IMR-90 (cell line): ENCODE data around the gene ZNRD2. TPM values are rescaled to one million over a fixed set of nuclear protein-coding genes. Genes with fewer than 3 reads are reported as not detected.

Source experiments
- ATAC-seq: fragments of 200-7000 bp; cut with Tn5 transposase; 2 replicates; pipeline ENCODE4 v1.9.1; 2020; ENCODE audit warnings: low read depth, mild to moderate bottlenecking, moderate library complexity
- BruUV-seq: library from RNA; stranded (reverse); fragments of 400-500 nt; replicated peaks from 2 replicates; lab custom pipeline; 2021; lab: Mats Ljungman, UMichigan
- CTCF ChIA-PET: fragments of 300-600 bp; formaldehyde crosslinking; extraction: SDS; loops from one replicate; lab custom pipeline; 2021; ENCODE audit warnings: antibody characterized with exemption; lab: Yijun Ruan, JAX
- POLR2A ChIA-PET: fragments of 300-600 bp; sonication (Branson Sonifier 250); formaldehyde crosslinking; loops from one replicate; lab custom pipeline; 2022; ENCODE audit warnings: antibody characterized with exemption; ENCODE audit not compliant: unreplicated experiment; lab: Charles Lee
- DNase-seq: peaks from one replicate; pipeline ENCODE4 v3.0.0; 2013
- H2AFZ ChIP-seq: replicated peaks from 2 replicates; pipeline ENCODE3; 2013; ENCODE audit warnings: low read length, mild to moderate bottlenecking; ENCODE audit not compliant: poor library complexity
- H2AK5ac ChIP-seq: 2 replicates; pipeline ENCODE4 v1.6.1; 2013; ENCODE audit warnings: low read depth, low read length, inconsistent platforms
- H2AK9ac ChIP-seq: replicated peaks from 2 replicates; pipeline ENCODE3; 2013; ENCODE audit warnings: mild to moderate bottlenecking, low read depth, low read length, moderate library complexity; ENCODE audit not compliant: poor library complexity
- H2BK120ac ChIP-seq: 2 replicates; pipeline ENCODE4 v1.6.1; 2013; ENCODE audit warnings: low read depth, low read length, inconsistent platforms
- H2BK15ac ChIP-seq: 3 replicates; pipeline ENCODE4 v1.6.1; 2013; ENCODE audit warnings: low read depth, low read length, inconsistent platforms
- H2BK20ac ChIP-seq: 2 replicates; pipeline ENCODE4 v1.6.1; 2013; ENCODE audit warnings: low read depth, mild to moderate bottlenecking, inconsistent platforms, low read length, moderate library complexity
- H2BK5ac ChIP-seq: 2 replicates; pipeline ENCODE4 v1.6.1; 2013; ENCODE audit warnings: mild to moderate bottlenecking, low read depth, low read length, inconsistent platforms; ENCODE audit not compliant: poor library complexity, severe bottlenecking
- H3K14ac ChIP-seq: replicated peaks from 2 replicates; pipeline ENCODE4 v1.6.1; 2013; ENCODE audit warnings: low read depth, low read length, inconsistent platforms
- H3K18ac ChIP-seq: 2 replicates; pipeline ENCODE4 v1.6.1; 2013; ENCODE audit warnings: low read depth, low read length, control low read depth
- H3K23ac ChIP-seq: 2 replicates; pipeline ENCODE4 v1.6.1; 2013; ENCODE audit warnings: low read depth, low read length, inconsistent platforms
- H3K27ac ChIP-seq: 2 replicates; pipeline ENCODE4 v1.5.1; 2013; ENCODE audit warnings: mild to moderate bottlenecking, control low read depth, low read length; ENCODE audit not compliant: insufficient read depth
- H3K27me3 ChIP-seq: 2 replicates; pipeline ENCODE4 v1.6.1; 2013; ENCODE audit warnings: low read length; ENCODE audit not compliant: control insufficient read depth, insufficient read depth
- H3K36me3 ChIP-seq: 2 replicates; pipeline ENCODE4 v1.6.1; 2013; ENCODE audit warnings: low read length, mixed read lengths; ENCODE audit not compliant: control insufficient read depth, insufficient read depth
- H3K4ac ChIP-seq: 2 replicates; pipeline ENCODE4 v1.6.1; 2013; ENCODE audit warnings: low read depth, low read length, inconsistent platforms
- H3K4me1 ChIP-seq: 2 replicates; pipeline ENCODE4 v1.6.1; 2013; ENCODE audit warnings: low read length, mixed read lengths; ENCODE audit not compliant: control insufficient read depth, insufficient read depth
- H3K4me2 ChIP-seq: 2 replicates; pipeline ENCODE4 v1.6.1; 2013; ENCODE audit warnings: low read depth, mild to moderate bottlenecking, control low read depth, low read length, moderate library complexity
- H3K4me3 ChIP-seq: 2 replicates; pipeline ENCODE4 v1.5.1; 2013; ENCODE audit warnings: low read depth, mild to moderate bottlenecking, control low read depth, low read length, moderate library complexity; ENCODE audit not compliant: insufficient read depth
- H3K56ac ChIP-seq: 2 replicates; pipeline ENCODE4 v1.6.1; 2013; ENCODE audit warnings: low read length, inconsistent platforms; ENCODE audit not compliant: insufficient read depth; ENCODE audit errors: extremely low read depth
- H3K79me1 ChIP-seq, 2 experiments: 2 replicates each; pipeline ENCODE4 v1.6.1; 2013; ENCODE audit warnings: low read length in 2 of 2, inconsistent platforms in 1 of 2, low read depth in 1 of 2
- H3K9ac ChIP-seq: 2 replicates; pipeline ENCODE4 v1.6.1; 2013; ENCODE audit warnings: low read depth, low read length, control low read depth
- H3K9me1 ChIP-seq: 2 replicates; pipeline ENCODE4 v1.6.1; 2013; ENCODE audit warnings: low read length, inconsistent platforms; ENCODE audit not compliant: insufficient read depth
- H3K9me3 ChIP-seq: 2 replicates; pipeline ENCODE4 v1.6.1; 2013; ENCODE audit warnings: low read length; ENCODE audit not compliant: control insufficient read depth, insufficient read depth
- H4K20me1 ChIP-seq: 2 replicates; pipeline ENCODE4 v1.6.1; 2013; ENCODE audit warnings: low read length, inconsistent platforms; ENCODE audit not compliant: insufficient read depth
- H4K5ac ChIP-seq: 2 replicates; pipeline ENCODE4 v1.6.1; 2013; ENCODE audit warnings: mild to moderate bottlenecking, low read depth, low read length, control low read depth
- H4K8ac ChIP-seq, 2 experiments: 2 replicates each; pipeline ENCODE4 v1.6.1; 2013; ENCODE audit warnings: low read depth in 2 of 2, low read length in 2 of 2, control low read depth in 1 of 2, inconsistent platforms in 1 of 2
- H4K91ac ChIP-seq: 2 replicates; pipeline ENCODE4 v1.6.1; 2013; ENCODE audit warnings: low read depth, low read length, inconsistent platforms; ENCODE audit not compliant: insufficient read depth
- BHLHE40 ChIP-seq: fragments of 150-350 bp; IDR thresholded peaks from 2 replicates; pipeline ENCODE4 v1.6.1; 2016; ENCODE audit warnings: mild to moderate bottlenecking, low read depth, low read length
- CEBPB ChIP-seq: IDR thresholded peaks from 2 replicates; pipeline ENCODE4 v1.6.1; 2012; ENCODE audit warnings: low read depth, low read length, improper control_type of control experiment
- FOS ChIP-seq: fragments of 150-350 bp; IDR thresholded peaks from 2 replicates; pipeline ENCODE4 v1.6.1; 2016; ENCODE audit warnings: low read depth, low read length
- MAFK ChIP-seq: IDR thresholded peaks from 2 replicates; pipeline ENCODE4 v1.6.1; 2012; ENCODE audit warnings: low read depth, low read length, improper control_type of control experiment
- NFE2L2 ChIP-seq: fragments of 150-350 bp; IDR thresholded peaks from 2 replicates; pipeline ENCODE4 v1.6.1; 2016; ENCODE audit warnings: low read depth, mild to moderate bottlenecking, low read length
- RAD21 ChIP-seq: IDR thresholded peaks from 2 replicates; pipeline ENCODE4 v1.6.1; 2012; ENCODE audit warnings: low read length, improper control_type of control experiment
- RCOR1 ChIP-seq: IDR thresholded peaks from 2 replicates; pipeline ENCODE4 v1.6.1; 2012; ENCODE audit warnings: mild to moderate bottlenecking, low read length, improper control_type of control experiment; ENCODE audit not compliant: insufficient replicate concordance
- WGBS, 2 experiments: methylation state at CpG; one replicate each; pipeline versions ENCODE4 v1.1.5 to v1.1.7; 2013; ENCODE audit warnings: missing lambda C conversion rate in 2 of 2; ENCODE audit not compliant: insufficient read length in 1 of 2; ENCODE audit errors: extremely low coverage in 2 of 2; 5-methylcytosine and 5-hydroxymethylcytosine counted together
- dilution Hi-C: fragments of 300-500 bp; cut with HindIII; formaldehyde crosslinking; loops from one replicate; pipeline ENCODE4 v1.14.3; 2018; ENCODE audit warnings: low sequenced_read_pairs; ENCODE audit not compliant: unreplicated experiment
- in situ Hi-C: fragments of 300-500 bp; cut with MboI; formaldehyde crosslinking; loops from 3 replicates; pipeline ENCODE4 v1.14.3; 2019; ENCODE audit warnings: low sequenced_read_pairs, inconsistent platforms, mixed read lengths
- intact Hi-C: fragments of 100-400 bp; cut with micrococcal nuclease; formaldehyde crosslinking; loops from 2 replicates; pipeline ENCODE4 v1.10.0; 2022
- polyA plus RNA-seq, 3 experiments: library from polyadenylated mRNA; depleted of rRNA; stranded (reverse); fragments of >200 nt; gene quantifications; 2 replicates each; pipeline ENCODE4 v1.2.3, GENCODE V29; 2012; ENCODE audit warnings: low replicate concordance in 1 of 3
- total RNA-seq: library from RNA; depleted of rRNA; stranded (reverse); fragments of >200 nt; gene quantifications from 2 replicates; pipeline ENCODE4 v1.2.3, GENCODE V29; 2012
- TF ChIP-seq, protein P1 (sequence below): conservative IDR thresholded peaks from 2 replicates; pipeline ENCODE4 v1.5.1; 2012; ENCODE audit warnings: mild to moderate bottlenecking, low read depth, low read length, improper control_type of control experiment
- TF ChIP-seq, protein P2 (sequence below): fragments of 150-350 bp; IDR thresholded peaks from 2 replicates; pipeline ENCODE4 v1.6.1; 2017; ENCODE audit warnings: mild to moderate bottlenecking, antibody characterized with exemption, low read length, low read depth

Gene ZNRD2
- total and polyA plus RNA-seq, 2 of the 4 experiments (the other 2 are of a cell fraction): 75.6 to 90.3 TPM

DNA sequence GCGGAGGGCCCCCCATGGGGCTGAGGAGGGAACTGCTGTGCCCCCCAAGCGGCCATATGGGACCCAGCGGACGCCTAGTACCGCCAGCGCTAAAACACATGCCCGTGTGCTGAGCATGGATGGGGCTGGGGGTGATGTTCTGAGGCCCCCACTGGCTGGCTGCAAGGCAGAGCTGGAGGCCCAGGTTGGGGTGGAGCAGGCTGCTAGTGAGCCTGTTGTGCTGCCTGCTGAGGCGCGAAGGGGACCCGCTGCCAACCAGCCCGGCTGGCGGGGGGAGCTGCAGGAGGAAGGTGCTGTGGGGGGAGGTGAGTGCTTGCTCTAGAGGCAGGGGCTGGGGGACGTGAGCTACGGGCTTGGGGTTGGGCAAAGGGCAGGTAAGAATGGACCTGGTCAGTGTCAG is 48.5 kb downstream of the ZNRD2 start:
- intact Hi-C loops: no loop called here
- Histone ChIP-seq H3K9ac (no peak overlapping the region), H3K56ac (no peak overlapping the region), H4K5ac (no peak overlapping the region), H3K79me1 (peaks cover 15 to 43% of the 10 kb centered on the region in 2 experiments), H3K4me1 (peaks cover 3% of the 10 kb centered on the region; the same call in 1 of the 2 replicates), H3K36me3 (peaks cover 51% of the 10 kb centered on the region), H4K91ac (no peak overlapping the region), H3K27me3 (no peaks in the 10 kb centered on the region), H3K14ac (no peak overlapping the region), H2AK5ac (no peak overlapping the region), H3K9me1 (no peaks in the 10 kb centered on the region), H2AFZ (no peak overlapping the region), H3K4me3 (no peak overlapping the region), H2AK9ac (no peak overlapping the region), H2BK120ac (no peak overlapping the region), H2BK20ac (no peak overlapping the region), H3K4me2 (no peak overlapping the region), H3K9me3 (no peaks in the 10 kb centered on the region), H3K4ac (no peak overlapping the region), H4K20me1 (peaks cover 21% of the 10 kb centered on the region), H2BK5ac (no peak overlapping the region), H3K23ac (no peak overlapping the region), H3K27ac (no peak overlapping the region), H3K18ac (no peak overlapping the region), H4K8ac (no peak overlapping the region), H2BK15ac (no peak overlapping the region)
- TF ChIP-seq RAD21 (no peak), NFE2L2 (no peak), CEBPB (no peak), FOS (no peak), RCOR1 (no peak), MAFK (no peak), BHLHE40 (no peak)
- TF ChIP-seq, protein P1, sequence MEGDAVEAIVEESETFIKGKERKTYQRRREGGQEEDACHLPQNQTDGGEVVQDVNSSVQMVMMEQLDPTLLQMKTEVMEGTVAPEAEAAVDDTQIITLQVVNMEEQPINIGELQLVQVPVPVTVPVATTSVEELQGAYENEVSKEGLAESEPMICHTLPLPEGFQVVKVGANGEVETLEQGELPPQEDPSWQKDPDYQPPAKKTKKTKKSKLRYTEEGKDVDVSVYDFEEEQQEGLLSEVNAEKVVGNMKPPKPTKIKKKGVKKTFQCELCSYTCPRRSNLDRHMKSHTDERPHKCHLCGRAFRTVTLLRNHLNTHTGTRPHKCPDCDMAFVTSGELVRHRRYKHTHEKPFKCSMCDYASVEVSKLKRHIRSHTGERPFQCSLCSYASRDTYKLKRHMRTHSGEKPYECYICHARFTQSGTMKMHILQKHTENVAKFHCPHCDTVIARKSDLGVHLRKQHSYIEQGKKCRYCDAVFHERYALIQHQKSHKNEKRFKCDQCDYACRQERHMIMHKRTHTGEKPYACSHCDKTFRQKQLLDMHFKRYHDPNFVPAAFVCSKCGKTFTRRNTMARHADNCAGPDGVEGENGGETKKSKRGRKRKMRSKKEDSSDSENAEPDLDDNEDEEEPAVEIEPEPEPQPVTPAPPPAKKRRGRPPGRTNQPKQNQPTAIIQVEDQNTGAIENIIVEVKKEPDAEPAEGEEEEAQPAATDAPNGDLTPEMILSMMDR: no peak
- TF ChIP-seq, protein P2, sequence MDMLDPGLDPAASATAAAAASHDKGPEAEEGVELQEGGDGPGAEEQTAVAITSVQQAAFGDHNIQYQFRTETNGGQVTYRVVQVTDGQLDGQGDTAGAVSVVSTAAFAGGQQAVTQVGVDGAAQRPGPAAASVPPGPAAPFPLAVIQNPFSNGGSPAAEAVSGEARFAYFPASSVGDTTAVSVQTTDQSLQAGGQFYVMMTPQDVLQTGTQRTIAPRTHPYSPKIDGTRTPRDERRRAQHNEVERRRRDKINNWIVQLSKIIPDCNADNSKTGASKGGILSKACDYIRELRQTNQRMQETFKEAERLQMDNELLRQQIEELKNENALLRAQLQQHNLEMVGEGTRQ: no peak
- CTCF ChIA-PET: no interaction called here
- in situ Hi-C loops: no loop called here
- ATAC-seq: no peak
- no TSS peak for BruUV-seq
- no peak for DNase-seq
- 92% methylated on average over 2 of the region's 14 CpGs; no CpG with 5 or more reads in 1 of the 2 experiments for WGBS, 2 experiments
- dilution Hi-C loops: no loop called here
- POLR2A ChIA-PET: no interaction called here
